A673 (cell line): ENCODE measurements around the gene MARK3. TPM values are rescaled to one million over a fixed set of nuclear protein-coding genes. Genes with fewer than 3 reads are reported as not detected.

Experiments
- BruUV-seq: library from RNA; stranded (reverse); fragments of 400-500 nt; replicated peaks from 2 replicates; lab custom pipeline; 2021; lab: Mats Ljungman, UMichigan
- CTCF ChIA-PET: fragments of 300-600 bp; sonication (Branson Sonifier 250); formaldehyde crosslinking; loops from one replicate; lab custom pipeline; 2022; ENCODE audit warnings: antibody characterized with exemption; lab: Charles Lee
- POLR2A ChIA-PET: fragments of 300-600 bp; sonication (Branson Sonifier 250); formaldehyde crosslinking; loops from one replicate; lab custom pipeline; 2022; ENCODE audit warnings: antibody characterized with exemption; ENCODE audit not compliant: low non-redundant PET; lab: Charles Lee
- DNase-seq: peaks from one replicate; pipeline ENCODE4 v3.0.0-alpha.2; 2015; ENCODE audit warnings: low spot score
- H3K27ac ChIP-seq: fragments of 200-600 bp; sonication (generic); 2 replicates; pipeline ENCODE4 v1.5.1; 2016; ENCODE audit warnings: mixed run types, low read depth, mild to moderate bottlenecking, mixed read lengths, antibody characterized with exemption, low read length; ENCODE audit not compliant: poor library complexity, severe bottlenecking
- H3K27me3 ChIP-seq: fragments of 200-600 bp; sonication (generic); replicated peaks from 2 replicates; pipeline ENCODE4 v1.6.1; 2017; ENCODE audit warnings: mixed run types, low read depth, mild to moderate bottlenecking, mixed read lengths, antibody characterized with exemption, low read length; ENCODE audit not compliant: insufficient read depth, poor library complexity
- H3K36me3 ChIP-seq: fragments of 200-600 bp; sonication (generic); 2 replicates; pipeline ENCODE4 v1.6.1; 2016; ENCODE audit warnings: mixed run types, mild to moderate bottlenecking, mixed read lengths, antibody characterized with exemption, low read length; ENCODE audit not compliant: insufficient read depth, poor library complexity, severe bottlenecking
- H3K4me1 ChIP-seq: fragments of 200-600 bp; sonication (generic); 2 replicates; pipeline ENCODE4 v1.6.1; 2017; ENCODE audit warnings: mixed run types, mild to moderate bottlenecking, mixed read lengths, antibody characterized with exemption, low read length; ENCODE audit not compliant: insufficient read depth, poor library complexity, severe bottlenecking
- H3K4me3 ChIP-seq: fragments of 200-600 bp; sonication (generic); 2 replicates; pipeline ENCODE4 v1.5.1; 2016; ENCODE audit warnings: low read depth, mixed run types, mild to moderate bottlenecking, mixed read lengths, low read length; ENCODE audit not compliant: poor library complexity, severe bottlenecking
- H3K9me3 ChIP-seq: fragments of 200-600 bp; sonication (generic); 2 replicates; pipeline ENCODE4 v1.6.1; 2016; ENCODE audit warnings: mixed run types, low read depth, mild to moderate bottlenecking, mixed read lengths, antibody characterized with exemption, low read length; ENCODE audit not compliant: poor library complexity, severe bottlenecking
- CTCF ChIP-seq: fragments of 300-800, 200-600 bp; sonication (generic); conservative IDR thresholded peaks from 2 replicates; pipeline ENCODE4 v1.5.1; 2017; ENCODE audit warnings: low read depth, mild to moderate bottlenecking, antibody characterized with exemption, low read length, moderate library complexity, mixed read lengths
- EZH2 ChIP-seq: fragments of 200-600 bp; sonication (generic); IDR thresholded peaks from 2 replicates; pipeline ENCODE4 v1.6.1; 2017; ENCODE audit warnings: borderline replicate concordance, low read depth, mild to moderate bottlenecking, mixed read lengths, antibody characterized with exemption, low read length; ENCODE audit not compliant: poor library complexity, severe bottlenecking
- intact Hi-C: fragments of 100-400 bp; cut with micrococcal nuclease; formaldehyde crosslinking; loops from one replicate; pipeline ENCODE4 v1.10.0; 2022; ENCODE audit not compliant: unreplicated experiment
- total RNA-seq: library from RNA; stranded (reverse); gene quantifications from 2 replicates; pipeline ENCODE4 v1.2.3, GENCODE V29; 2021

The MARK3 gene
- total RNA-seq, 1 experiment from 2014 or later: 94.4 TPM

DNA sequence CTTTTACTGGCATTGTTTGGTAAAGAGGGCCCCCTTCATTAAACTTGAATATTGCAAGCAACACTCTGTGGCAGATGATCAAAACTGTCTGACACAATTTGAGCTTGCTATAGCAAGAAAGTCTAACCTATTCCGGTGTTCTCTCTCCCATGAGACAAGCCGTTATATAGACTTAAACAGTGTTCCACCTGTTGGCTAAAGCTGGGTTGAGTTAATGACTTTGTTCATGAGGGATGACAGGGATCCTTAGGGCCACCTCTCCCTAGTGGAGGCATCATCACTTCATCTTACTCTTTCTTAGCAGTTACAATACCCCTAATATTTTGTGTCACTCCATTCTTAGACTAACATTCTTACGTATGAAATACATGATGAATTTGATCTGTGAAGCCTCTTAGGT is 47.4 kb upstream of the MARK3 start:
- Histone ChIP-seq H3K4me1 (peaks cover 15% of the 10 kb centered on the region), H3K27me3 (no peaks in the 10 kb centered on the region), H3K36me3 (peaks cover 76% of the 10 kb centered on the region), H3K9me3 (no peaks in the 10 kb centered on the region), H3K27ac (no peak overlapping the region), H3K4me3 (no peak overlapping the region)
- no peak for DNase-seq
- no TSS peak for BruUV-seq
- no peak for TF ChIP-seq CTCF
- no peak for TF ChIP-seq EZH2
- intact Hi-C loops: no loop called here
- POLR2A ChIA-PET: no interaction called here
- CTCF ChIA-PET: no interaction called here

GRCh38 chr14:103339561-103339960 is 45.7 kb upstream of the MARK3 start:
- TF ChIP-seq EZH2: no peak
- TF ChIP-seq CTCF: no peak
- CTCF ChIA-PET: no interaction called here
- Histone ChIP-seq H3K36me3 (peaks cover 93% of the 10 kb centered on the region), H3K4me1 (peaks cover 10% of the 10 kb centered on the region), H3K9me3 (no peaks in the 10 kb centered on the region), H3K27me3 (no peaks in the 10 kb centered on the region), H3K27ac (no peak overlapping the region), H3K4me3 (no peak overlapping the region)
- intact Hi-C loops: no loop called here
- no TSS peak for BruUV-seq
- POLR2A ChIA-PET: no interaction called here
- DNase-seq: no peak

DNA sequence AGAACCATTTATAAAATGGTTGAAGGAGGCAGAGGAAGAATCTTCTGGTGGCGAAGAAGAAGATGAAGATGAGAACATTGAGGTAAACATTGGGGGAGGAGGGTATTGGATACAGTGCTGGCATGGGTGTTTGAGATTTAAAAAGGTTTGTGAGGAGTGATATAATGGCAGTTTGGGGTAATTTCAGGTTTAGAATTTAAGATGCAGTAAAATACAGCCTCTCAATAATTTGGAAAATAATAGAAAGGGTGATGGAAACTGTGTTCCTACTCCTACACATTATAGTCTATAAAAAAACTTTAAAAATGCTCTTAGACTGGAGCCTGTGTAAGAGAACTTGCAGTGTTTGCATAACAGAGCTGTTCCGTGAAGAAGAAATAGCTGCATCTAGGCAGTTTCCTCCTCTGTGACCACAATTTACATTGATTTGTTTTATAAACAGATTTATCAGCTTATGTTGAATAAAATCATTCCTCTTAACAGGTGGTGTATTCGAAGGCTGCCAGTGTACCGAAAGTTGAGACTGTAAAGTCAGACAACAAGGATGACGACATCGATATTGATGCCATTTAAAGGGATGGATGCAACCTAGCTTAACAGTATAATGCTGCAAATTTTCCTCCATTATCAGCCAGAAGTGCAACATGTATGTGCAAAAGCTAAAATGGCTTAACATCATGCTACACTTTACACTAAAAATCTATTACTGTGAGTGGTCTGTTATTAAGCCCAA is 44.6 kb upstream of the MARK3 start:
- no TSS peak for BruUV-seq
- CTCF ChIA-PET: no interaction called here

More for the DNA sequence above, 44.6 kb upstream of the MARK3 start:
- Histone ChIP-seq H3K27ac (no peak overlapping the region), H3K4me1 (peaks cover 6% of the 10 kb centered on the region), H3K27me3 (no peaks in the 10 kb centered on the region), H3K4me3 (no peak overlapping the region), H3K9me3 (no peaks in the 10 kb centered on the region), H3K36me3 (peaks cover 95% of the 10 kb centered on the region)
- no peak for DNase-seq
- intact Hi-C loops: no loop called here
- POLR2A ChIA-PET: no interaction called here
- TF ChIP-seq CTCF (no peak), EZH2 (no peak)
